GM18907 (cell line): ENCODE measurements around the gene SOCS7.
A peak's percentile ranks its signal among the peaks of the same experiment; 100 is the strongest.

Experiments
- ATAC-seq: cut with Tn5 transposase; IDR thresholded peaks from one replicate; pipeline ENCODE4 v1.9.1; 2021; ENCODE audit warnings: mild to moderate bottlenecking, moderate library complexity; ENCODE audit not compliant: unreplicated experiment

SOCS7 gene

DNA sequence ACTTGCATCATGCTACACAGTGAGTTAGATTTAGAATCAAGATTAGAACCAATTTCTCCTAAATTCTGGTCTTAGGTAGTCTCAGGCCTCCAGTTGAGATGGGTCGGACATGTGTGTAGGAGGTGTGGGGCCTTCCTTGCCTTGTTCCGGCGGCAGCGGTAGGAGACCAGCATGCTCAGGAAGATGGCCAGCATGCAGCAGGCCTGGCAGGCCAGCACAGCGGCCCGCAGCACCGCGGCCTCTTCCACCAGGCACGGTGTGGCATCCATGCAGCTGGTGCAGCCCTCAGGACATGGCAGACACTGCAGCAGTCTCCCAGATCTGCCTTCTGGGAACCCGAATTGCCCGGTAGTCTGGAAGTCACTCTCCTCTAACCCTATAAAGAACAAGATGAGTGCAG, 14.8 kb upstream of the SOCS7 start:
- ATAC-seq: no peak

DNA sequence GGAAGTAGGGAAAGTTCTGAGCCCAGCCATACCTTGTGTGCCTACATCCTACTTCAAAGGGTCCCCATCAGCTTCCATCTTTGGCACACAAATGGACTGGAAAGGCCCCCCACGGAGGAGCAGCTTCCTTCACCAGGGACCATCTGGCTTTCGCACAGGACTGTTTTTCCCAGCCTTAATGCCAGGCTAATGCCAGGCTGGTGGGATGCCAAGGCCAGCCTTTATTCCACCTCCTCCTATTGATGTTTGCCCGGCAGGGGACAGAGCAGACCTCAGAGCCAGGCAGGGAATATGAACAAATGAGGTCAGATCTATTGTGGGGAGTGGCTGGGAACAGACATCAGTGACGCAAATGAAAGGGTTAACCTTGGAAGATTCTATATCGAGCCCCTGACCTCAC, 13.6 kb upstream of the SOCS7 start:
- no peak for ATAC-seq

DNA sequence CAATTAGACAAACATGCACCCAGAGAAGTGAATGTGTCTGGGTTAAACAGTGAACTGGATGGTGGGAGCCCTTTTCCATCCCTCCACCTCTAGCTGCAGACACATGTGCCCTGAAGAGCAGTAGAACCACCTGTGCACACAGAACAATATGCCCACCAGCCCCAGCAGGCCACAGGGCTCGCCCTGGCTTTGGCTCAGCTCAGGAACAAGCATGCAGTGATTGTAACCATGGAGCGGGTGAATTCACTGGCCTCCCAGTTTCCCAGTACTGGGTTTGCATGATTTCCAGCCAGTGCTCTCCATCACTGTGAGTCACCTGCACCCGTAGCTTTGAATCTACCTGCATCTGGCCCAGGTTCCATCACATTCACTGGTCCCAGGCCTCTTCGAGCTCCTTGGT, 13.1 kb upstream of the SOCS7 start:
- no peak for ATAC-seq

DNA sequence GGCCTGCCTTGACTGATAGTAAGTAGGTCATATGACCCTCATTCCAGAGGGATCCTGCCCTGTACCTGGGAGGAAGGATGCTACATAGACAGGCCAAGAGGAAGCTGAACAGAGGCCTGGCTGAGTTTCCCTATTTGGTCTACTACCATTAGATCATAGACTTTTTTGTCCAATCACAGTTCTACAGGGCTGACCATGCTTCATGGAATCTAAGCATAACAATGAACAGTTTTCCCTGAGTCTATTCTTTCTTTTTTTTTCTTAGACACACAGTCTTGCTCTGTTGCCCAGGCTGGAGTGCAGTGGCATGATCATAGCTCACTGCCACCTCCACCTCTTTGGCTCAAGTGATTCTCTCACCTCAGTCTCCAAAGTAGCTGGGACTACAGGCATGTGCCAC, 11.8 kb upstream of the SOCS7 start:
- no peak for ATAC-seq

DNA sequence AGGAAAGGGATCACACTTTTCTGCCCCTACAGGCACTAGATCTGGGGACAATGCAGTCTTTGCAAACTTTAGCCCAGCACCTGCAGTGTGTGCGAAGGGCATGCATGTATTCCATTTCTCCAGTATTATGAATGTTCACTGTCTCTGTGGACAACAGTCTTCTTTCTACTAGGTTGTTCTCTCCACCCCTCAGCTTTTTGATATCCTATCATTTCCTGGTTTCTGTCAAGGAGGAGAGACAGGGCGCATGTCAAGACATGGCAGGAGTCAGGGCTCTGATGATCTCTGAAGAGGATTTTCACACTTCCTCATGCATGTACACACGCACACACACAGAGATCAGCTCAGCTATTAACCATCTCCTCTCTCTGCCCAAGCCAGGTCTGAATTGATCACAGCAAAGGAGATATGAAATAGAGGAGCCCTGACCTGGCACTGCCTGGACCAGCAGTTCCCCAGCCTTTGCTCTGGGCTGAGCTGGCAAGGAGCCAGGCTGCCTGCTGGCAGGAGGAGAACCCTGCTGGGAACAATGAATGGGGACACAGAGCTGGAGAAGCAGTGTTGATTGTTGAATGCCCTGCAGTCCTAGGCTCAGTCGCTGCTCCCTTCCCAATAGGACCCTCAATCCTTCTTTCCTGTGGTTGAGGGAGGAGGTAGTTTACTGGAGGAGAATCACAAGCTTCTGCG, 10.5 kb upstream of the SOCS7 start:
- ATAC-seq: no peak

DNA sequence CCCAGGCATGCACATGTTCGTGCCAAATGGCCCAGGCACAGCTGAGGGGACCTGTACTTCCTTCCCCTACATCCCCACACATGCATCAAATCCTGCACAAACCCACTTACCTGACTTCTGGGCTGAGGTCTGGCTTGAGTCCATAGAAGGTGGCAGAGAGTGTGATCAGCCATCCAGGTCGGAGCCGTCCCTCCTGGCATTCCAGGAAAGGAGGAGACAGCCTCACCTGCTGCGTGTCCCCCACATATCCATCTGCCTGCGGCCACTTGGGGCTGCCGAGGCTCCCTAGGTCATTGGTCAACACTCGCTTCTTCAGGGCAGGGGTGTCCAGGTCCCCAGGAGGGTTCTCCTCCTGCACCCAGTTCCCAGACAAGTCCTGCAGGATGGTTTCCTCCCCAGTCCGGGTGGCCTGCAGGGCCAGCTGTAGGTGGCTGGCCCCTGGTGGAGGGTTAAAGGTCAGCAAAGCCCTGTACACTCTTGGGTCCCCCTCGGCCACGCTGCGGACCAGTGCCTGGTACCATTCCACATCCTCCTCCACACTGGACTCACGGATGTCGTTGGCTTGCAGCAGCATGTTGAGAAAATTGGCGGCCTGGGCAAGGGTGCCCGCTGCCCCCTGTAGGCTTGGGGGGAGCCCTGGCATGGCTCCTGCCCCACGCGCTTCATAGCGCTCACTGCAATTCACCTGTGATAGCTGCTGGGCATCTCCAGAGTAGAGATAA, 8.6 kb upstream of the SOCS7 start:
- ATAC-seq: no peak

DNA sequence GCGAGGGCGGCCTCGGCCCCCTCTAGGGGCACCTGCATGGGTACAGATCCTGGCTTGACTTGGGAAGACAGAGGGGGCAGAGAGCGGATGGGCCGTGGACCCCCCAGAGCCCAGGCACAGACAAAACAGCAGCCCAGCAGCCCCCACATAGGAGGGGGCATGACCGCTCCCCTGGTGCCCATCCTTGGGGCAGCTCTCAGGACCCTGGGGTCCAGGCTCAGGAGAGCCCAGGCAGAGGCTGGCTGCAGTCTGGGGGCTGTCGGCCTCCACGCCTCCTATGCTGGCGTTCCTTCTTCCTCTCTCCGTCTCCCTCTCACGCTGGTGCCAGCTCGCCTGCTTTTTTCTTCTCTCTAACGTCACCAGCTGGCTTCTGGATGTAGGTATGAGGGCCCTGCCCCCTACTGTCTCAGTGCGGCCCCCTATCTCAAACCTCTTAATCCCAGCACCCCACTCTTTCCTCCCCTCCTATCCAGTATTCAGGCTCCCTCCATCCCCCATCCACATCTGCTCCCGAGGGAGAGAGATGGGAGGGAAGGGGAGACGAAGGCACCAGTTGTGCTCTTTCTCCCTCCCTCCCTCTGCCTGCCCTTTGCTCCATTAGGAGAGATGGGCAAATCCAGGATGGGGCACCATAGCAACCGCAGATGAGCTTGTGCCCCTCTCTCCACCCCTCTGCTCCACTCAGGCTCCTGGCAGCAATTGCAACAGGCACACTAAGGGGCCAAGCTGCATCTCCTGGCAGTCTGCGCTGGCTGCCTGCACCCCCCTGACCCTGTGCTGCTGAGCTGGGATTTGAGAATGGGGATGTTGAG, 7.8 kb upstream of the SOCS7 start, which contains the start of gene GPR179:
Gene GPR179, minus strand, starts transcription at position 349 of the 812 bp plus-strand sequence. Its CDS starts 167 bp downstream, at position 182.
- ATAC-seq: no peak

DNA sequence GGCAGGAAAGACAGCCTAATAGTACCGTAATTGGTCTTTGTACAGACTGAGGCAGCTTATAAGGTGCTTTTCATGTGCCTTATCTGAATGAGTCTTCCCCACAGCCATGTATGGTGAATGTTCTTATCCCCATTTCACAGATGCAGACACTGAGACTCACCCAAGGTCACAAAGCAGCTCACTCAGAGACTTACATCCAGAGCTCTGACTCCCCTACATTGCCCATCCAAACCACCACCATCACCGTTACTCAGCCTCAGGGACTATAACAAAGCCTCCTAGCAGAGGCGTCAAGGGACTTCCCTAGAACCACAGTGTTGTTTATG, 7.3 kb upstream of the SOCS7 start:
- no peak for ATAC-seq

DNA sequence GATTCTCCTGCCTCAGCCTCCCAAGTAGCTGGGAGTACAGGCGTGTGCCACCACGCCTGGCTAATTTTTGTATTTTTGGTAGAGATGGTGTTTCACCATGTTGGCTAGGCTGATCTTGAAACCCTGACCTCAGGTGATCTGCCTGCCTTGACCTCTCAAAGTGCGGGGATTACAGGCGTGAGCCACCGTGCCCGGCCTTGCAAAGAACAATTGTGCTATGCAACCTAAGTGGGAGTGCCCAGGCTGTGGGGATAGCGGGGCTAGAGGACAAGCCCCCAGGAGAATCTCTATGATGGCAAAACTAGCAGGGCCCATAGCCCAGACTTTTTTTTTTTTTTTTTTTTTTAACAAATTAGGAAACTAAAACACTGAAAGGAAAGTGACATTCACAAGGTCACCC, 5.9 kb upstream of the SOCS7 start:
- no peak for ATAC-seq

DNA sequence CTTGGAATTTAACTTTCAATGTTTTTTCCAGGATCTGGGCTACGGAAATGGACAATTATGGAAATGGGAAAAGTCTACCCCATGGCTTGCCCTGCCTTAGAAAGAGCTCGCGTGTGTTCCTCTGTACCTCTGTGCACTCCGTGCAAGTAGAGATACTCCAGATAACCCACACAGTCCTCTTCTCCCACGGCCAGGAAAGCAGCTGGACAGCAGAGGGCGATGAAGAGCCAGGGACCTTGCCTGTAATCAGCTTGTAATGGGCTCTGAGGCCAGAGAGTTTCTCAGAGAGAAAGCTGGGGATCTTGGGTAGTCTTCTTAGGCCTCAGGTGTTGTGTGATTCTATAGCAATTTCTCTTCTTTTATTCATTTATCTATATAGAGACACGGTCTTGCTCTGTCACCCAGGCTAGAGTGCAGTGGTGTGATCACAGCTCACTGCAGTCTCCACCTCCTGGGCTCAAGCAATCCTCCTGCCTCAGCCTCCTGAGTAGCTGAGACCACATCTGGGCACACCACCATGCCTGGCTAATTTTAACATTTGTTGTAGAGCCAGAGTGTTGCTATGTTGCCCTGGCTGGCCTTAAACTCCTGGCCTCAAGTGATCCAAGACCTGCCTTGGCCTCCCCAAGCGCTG, 2.4 kb upstream of the SOCS7 start:
- ATAC-seq: no peak

DNA sequence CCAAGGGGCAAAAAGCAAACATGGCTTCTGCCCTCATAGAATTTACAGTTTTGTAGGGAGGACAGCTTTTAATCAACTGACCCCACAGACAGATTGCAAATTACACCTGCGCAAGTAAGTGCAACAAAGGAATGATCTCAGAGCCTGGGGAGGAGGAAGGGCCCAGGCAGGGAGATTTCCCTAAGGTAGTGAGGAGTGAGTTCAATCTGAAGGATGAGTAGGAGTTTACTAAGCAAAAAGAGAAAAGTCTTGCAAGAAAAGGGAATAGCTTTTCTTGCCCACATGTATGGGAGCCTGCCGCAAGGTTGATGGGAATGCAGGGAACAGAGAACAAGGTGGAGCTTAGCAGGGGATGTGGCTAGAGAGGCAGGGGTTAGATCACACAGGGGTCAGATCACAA, 1.6 kb upstream of the SOCS7 start:
- no peak for ATAC-seq

DNA sequence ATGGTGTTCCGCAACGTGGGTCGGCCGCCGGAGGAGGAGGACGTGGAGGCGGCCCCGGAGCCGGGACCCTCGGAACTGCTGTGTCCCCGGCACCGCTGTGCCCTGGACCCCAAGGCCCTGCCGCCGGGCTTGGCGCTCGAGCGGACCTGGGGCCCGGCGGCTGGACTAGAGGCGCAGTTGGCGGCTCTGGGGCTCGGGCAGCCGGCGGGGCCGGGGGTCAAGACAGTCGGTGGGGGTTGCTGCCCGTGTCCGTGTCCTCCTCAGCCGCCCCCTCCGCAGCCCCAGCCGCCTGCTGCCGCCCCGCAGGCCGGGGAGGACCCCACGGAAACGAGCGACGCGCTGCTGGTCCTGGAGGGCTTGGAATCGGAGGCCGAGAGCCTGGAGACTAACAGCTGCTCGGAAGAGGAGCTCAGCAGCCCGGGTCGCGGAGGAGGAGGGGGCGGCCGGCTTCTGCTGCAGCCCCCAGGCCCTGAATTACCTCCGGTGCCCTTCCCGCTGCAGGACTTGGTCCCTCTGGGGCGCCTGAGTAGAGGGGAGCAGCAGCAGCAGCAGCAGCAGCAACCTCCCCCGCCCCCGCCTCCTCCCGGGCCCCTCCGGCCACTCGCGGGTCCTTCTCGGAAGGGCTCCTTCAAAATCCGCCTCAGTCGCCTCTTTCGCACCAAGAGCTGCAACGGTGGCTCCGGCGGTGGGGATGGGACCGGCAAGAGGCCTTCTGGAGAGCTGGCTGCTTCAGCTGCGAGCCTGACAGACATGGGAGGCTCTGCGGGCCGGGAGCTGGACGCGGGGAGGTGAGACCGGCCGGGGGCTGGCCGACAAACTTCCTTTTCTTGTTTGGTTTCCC, 821 bp downstream of the SOCS7 start:
- ATAC-seq: peak; percentile 21

DNA sequence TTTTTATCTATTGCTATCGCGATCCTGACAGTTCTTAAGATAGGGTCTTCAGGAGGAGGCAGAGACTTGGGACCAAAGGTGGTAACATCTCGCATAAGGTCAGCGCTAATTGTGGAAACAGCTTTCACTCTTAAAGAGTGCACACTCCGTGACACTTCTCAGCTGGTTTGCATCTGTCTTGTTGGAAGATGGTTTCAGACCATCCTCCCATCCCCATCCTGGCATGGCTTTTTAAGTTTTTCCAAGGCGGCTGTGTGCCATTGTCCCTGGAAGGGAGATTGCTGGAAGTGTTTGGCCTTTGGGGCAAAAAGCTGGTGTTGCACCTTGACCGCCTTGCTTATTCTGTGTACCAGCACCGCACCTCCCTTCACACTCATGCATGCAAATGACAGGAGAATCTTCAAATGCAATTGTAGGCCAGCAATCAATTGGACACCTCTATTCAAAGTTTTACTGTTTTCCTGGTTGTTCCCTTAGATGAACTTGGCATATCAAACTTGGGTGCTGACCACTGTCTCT, 1.5 kb downstream of the SOCS7 start:
- no peak for ATAC-seq

DNA sequence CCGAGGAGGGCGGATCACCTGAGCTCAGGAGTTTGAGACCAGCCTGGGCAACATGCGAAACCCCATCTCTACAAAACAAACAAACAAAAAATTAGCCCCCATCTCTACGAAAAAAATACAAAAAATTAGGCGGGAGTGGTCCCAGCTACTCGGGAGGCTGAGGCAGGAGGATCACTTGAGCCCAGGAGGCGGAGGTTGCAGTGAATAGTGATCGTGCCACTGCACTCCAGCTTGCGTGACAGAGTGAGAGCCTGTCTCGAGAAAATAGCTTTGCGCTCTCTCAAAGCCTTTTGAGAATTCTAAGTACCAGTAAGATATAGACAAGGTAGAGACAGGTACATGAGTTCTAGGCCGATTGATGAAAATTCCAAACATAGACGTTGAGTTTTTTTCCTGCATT, 2.0 kb downstream of the SOCS7 start:
- ATAC-seq: no peak

DNA sequence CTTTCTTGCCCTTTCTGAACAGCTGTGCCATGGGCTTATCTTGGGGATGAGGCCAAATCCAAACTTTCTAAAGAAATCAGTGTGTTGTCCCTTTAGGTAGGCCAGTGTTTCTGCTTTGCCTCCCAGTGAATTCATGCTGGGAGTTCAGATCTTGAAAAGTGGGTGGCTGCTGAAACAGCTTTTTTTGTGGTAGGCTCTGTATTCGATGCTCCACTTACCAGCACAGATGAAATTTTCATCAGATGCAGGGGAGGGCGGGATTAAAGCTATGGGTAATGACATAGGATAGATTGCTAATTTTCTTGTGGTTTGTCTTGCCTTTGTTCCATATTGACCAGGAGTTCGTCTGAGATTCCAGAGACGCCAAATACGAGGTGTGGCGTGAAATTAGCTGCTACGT, 2.8 kb downstream of the SOCS7 start:
- ATAC-seq: no peak

DNA sequence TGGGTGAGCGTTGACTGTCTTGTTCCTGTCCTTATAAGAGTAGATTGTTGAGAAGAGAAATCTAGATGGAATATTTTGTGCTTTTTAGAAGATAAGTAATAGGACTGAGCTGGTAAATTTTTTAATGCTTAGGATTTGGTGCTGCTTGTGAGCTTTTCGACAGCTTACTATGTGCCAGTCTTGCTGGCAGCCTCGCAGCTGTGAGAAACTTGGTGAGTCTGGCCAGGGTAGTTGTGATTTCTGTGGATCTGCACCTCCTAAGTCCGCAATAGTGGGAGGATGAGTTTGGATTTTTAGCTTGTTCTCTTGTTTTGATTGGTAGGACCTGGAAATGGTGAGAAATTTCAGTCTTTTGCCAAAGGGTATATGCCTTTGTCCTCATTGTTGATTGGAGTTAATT, 3.6 kb downstream of the SOCS7 start:
- no peak for ATAC-seq

DNA sequence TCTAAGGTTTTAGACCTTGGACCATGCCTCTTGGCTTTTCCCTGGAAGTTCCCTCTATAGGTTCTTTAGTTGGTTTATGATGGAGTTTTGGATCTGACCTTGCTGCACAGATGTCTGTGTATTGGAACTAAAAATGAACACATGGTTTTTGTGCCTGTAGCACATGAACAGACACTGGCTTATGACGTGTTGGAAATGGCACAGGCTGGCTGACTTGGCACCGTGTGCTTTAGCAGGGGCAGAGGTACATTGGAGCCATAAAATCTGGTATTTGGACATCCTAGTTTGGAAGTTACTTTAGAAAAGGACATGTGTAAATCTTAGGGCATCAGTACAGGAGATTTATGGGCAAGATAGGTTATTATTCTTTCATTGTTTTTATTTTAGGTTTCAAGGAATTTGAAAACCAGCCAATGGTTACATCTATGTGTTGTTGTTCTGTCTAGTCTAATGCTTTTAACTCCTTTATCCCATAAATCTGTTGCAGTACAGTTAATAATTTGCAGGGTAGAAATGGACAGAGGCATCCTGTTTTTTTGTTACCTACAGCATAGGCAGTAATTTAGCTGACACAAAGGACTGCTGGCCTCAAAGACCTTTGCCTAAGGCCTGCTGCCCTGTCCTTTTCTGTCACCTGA, 6.0 kb downstream of the SOCS7 start:
- no peak for ATAC-seq

DNA sequence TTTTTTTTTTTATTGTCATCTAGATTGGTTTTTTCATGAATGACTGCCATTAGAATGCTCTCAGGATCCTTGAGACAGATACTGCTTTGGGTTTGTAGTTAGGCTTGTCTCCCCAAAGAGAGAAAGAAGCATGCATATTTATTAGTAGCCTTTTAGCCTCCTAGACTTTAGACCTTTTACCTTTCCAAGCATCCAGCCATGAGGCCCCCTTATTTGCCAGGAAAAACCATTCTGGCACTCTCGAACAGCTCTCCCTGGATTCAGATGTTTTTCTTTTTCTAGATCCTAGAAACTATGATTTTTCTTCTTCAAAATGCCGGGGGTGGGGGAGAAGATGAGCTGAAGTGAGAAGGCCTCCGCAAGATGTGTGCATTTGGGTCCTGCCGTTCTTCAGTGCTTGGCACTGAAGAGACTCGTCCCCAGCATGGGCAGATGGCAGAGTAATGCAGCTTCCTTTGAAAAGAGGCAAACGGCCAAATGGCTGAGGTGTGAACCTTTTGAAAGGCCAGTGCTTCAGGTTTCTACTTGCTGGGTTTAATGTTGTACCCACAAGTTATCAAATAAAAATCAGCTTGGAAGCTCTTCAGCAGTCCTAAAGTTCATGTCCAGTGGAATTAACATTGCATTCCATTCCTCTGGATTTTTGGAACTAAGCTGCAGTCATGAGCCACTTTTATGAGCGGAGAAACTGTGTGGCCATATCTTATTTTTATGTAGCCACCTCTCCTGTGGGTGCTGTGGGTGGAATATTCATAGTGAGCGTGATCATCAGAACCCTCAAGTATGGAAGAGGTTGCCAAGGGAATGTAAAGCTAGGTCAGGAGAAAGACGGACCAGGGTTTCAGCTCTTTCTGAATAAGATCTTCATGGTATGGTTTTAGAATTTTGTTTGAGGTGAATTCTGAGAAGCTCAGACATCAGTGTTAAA, 7.2 kb downstream of the SOCS7 start:
- ATAC-seq: no peak
